ENCODE measurements around the gene BZW2. TPM values are rescaled to one million over a fixed set of nuclear protein-coding genes. Genes with fewer than 3 reads are reported as not detected.
A peak's percentile ranks its signal among the peaks of the same experiment; 100 is the strongest.

Gene BZW2
- total and polyA plus RNA-seq, 2 of the 13 experiments (the other 11 are each of a cell fraction or from before 2014, with no cell fraction given) = 21.8 to 95.2 TPM

- TF ChIP-seq PATZ1 (CRISPR knock-in tag; IDR thresholded peaks at IDR 0.05) = 0 out of 2 replicates have a peak, but pooled peaks have one; percentile 23
- TF ChIP-seq HES4 (CRISPR knock-in tag; IDR thresholded peaks at IDR 0.05; ENCODE audit: borderline replicate concordance) = no peak; the same call in 1 of the 2 replicates
- no peak for TF ChIP-seq SIX4 (CRISPR knock-in tag; IDR thresholded peaks at IDR 0.05)
- no peak for TF ChIP-seq ZNF629 (CRISPR knock-in tag; conservative IDR thresholded peaks at IDR 0.05)
- TF ChIP-seq HNRNPL (IDR thresholded peaks at IDR 0.05; ENCODE audit: low read depth, low read length) = 0 out of 2 replicates have a peak, but pooled peaks have one; percentile 11
- no peak for TF ChIP-seq KLF13 (CRISPR knock-in tag; IDR thresholded peaks at IDR 0.05)
- TF ChIP-seq ARID2 (CRISPR knock-in tag; IDR thresholded peaks at IDR 0.05; ENCODE audit: borderline replicate concordance) = peak; percentile 24; the same call in 1 of the 2 replicates
- TF ChIP-seq ZMYM4 (CRISPR knock-in tag; IDR thresholded peaks at IDR 0.05) = peak; percentile 24; the same call in 1 of the 2 replicates
- no peak for TF ChIP-seq FOXM1 (CRISPR knock-in tag; IDR thresholded peaks at IDR 0.05)
- no peak for TF ChIP-seq REPIN1 (CRISPR knock-in tag; IDR thresholded peaks at IDR 0.05; ENCODE audit: borderline replicate concordance, low read depth)
- TF ChIP-seq JUNB (CRISPR knock-in tag; IDR thresholded peaks at IDR 0.05; ENCODE audit: borderline replicate concordance) = no peak
- TF ChIP-seq ZNF772 (CRISPR knock-in tag; IDR thresholded peaks at IDR 0.05) = no peak
- TF ChIP-seq ZNF224 (CRISPR knock-in tag; IDR thresholded peaks at IDR 0.05) = peak; percentile 37; the same call in 1 of the 2 replicates
- no peak for TF ChIP-seq CEBPZ (IDR thresholded peaks at IDR 0.05; ENCODE audit: low read length)
- no peak for TF ChIP-seq THRA (CRISPR knock-in tag; IDR thresholded peaks at IDR 0.05; ENCODE audit: borderline replicate concordance)
- no peak for TF ChIP-seq ZNF543 (CRISPR knock-in tag; IDR thresholded peaks at IDR 0.05)
- no peak for TF ChIP-seq DMTF1 (CRISPR knock-in tag; IDR thresholded peaks at IDR 0.05)
- no peak for TF ChIP-seq SETDB1 (CRISPR knock-in tag; IDR thresholded peaks at IDR 0.05; ENCODE audit: borderline replicate concordance)
- no peak for TF ChIP-seq ZNF101 (CRISPR knock-in tag; IDR thresholded peaks at IDR 0.05; ENCODE audit: borderline replicate concordance, low read depth)
Measured at GRCh38 chr7:16644636-16645592, 1.1 kb upstream of the BZW2 start (continued).
